Activated CD4-positive, alpha-beta memory T cell treated with anti-CD3 and anti-CD28 coated beads for 36 hours (primary cell): ENCODE measurements around the gene OXNAD1. TPM values are rescaled to one million over a fixed set of nuclear protein-coding genes. Genes with fewer than 3 reads are reported as not detected.

Experiments used
- CTCF ChIA-PET: fragments of 350-600 bp; sonication (Branson Sonifier 250); formaldehyde crosslinking; loops from one replicate; lab custom pipeline; 2021; ENCODE audit warnings: antibody characterized with exemption, inconsistent platforms; lab: Charles Lee
- POLR2A ChIA-PET: fragments of 350-600 bp; sonication (Branson Sonifier 250); formaldehyde crosslinking; loops from one replicate; lab custom pipeline; 2021; ENCODE audit warnings: antibody characterized with exemption; lab: Charles Lee
- DNase-seq: peaks from one replicate; pipeline ENCODE4 v3.0.0-alpha.2; 2020
- H3K27ac Mint-ChIP-seq: one replicate; pipeline ENCODE4 v1.8.0; 2021; ENCODE audit warnings: mixed read lengths
- H3K27me3 Mint-ChIP-seq: one replicate; pipeline ENCODE4 v1.8.0; 2021; ENCODE audit warnings: mixed read lengths
- H3K36me3 Mint-ChIP-seq: one replicate; pipeline ENCODE4 v1.8.0; 2021; ENCODE audit warnings: mixed read lengths
- H3K4me1 Mint-ChIP-seq: one replicate; pipeline ENCODE4 v1.8.0; 2021; ENCODE audit warnings: low read depth, mixed read lengths
- H3K4me3 Mint-ChIP-seq: one replicate; pipeline ENCODE4 v1.8.0; 2021; ENCODE audit warnings: mild to moderate bottlenecking, mixed read lengths
- H3K9me3 Mint-ChIP-seq: one replicate; pipeline ENCODE4 v1.8.0; 2021; ENCODE audit warnings: mixed read lengths
- intact Hi-C: fragments of 100-400 bp; cut with micrococcal nuclease; formaldehyde crosslinking; loops from one replicate; pipeline ENCODE4 v1.15.1; 2023
- total RNA-seq, 2 experiments: library from RNA; stranded (reverse); gene quantifications; one replicate each; pipeline ENCODE4 v1.2.3, GENCODE V29; 2021

OXNAD1 gene
- total RNA-seq, 2 experiments from 2014 or later, result 23.5 to 24.0 TPM

DNA sequence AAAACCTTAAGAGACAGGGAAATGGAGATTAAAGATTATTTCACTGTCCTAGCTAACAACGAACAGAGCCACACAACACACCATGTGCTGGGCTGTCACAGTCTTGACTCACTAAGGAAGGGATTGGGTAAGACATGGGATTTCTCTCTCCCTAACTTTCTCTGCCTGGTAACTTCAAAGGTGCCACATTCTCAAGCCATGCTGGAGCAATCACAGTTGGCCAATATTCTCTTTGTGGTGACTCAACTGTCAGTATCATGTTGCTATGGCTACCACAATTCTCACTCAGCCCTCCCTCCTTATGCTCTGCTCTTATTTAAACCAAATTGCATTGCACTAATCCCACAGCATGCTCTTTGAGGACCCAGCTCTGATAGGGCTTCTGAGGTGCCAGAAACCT lies 74.0 kb downstream of the OXNAD1 start:
- CTCF ChIA-PET, result interaction anchor here (0.6 to 3.2 kb wide), 4 partner anchors 19 to 74 kb away, joined by 3 to 13 read pairs (median 6); partner anchors contain the start of genes DPH3 and OXNAD1
- Mint-ChIP-seq H3K36me3 (peaks cover 39% of the 10 kb centered on the region), H3K27me3 (no peaks in the 10 kb centered on the region), H3K9me3 (no peaks in the 10 kb centered on the region), H3K4me3 (no peak overlapping the region), H3K27ac (no peak overlapping the region), H3K4me1 (peaks cover 67% of the 10 kb centered on the region)
- no peak for DNase-seq
- POLR2A ChIA-PET, result interaction anchor here (1.1 kb wide), 1 partner anchor 50 kb away, joined by 3 read pairs; no protein-coding TSS in a partner anchor
- intact Hi-C loops, result loop anchor here (1.0 to 5.0 kb wide), 3 partner anchors 20 to 213 kb away; no protein-coding TSS in a partner anchor

DNA sequence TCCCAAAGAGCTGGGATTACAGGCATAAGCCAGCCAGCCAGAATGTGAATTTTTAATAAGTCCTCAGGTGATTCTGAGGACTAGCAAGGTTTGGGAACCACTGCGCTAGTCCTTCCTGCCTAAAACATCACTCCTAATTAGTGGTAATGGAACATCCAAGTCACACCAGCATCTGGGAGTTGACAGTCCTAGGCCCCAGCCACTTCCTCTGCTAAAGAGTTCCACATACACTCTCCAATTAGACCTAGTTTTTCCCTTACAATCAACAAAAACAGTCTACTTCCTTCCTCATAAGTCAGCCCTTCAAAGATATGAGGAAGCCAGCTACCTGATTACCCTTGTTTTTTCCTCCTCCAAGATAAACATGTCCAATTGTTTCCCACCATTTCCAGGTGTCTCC lies 78.1 kb downstream of the OXNAD1 start:
- H3K27me3 Mint-ChIP-seq, result no peaks in the 10 kb centered on the region
- POLR2A ChIA-PET, result interaction anchor here (1.5 kb wide), 1 partner anchor 169 kb away, joined by 5 read pairs; no protein-coding TSS in a partner anchor
- CTCF ChIA-PET, result no interaction called here
- H3K27ac Mint-ChIP-seq, result no peak overlapping the region
- peaks cover 43% of the 10 kb centered on the region for H3K4me1 Mint-ChIP-seq
- intact Hi-C loops, result no loop called here
- peaks cover 44% of the 10 kb centered on the region for H3K36me3 Mint-ChIP-seq
- H3K4me3 Mint-ChIP-seq, result no peak overlapping the region
- no peaks in the 10 kb centered on the region for H3K9me3 Mint-ChIP-seq
- no peak for DNase-seq

DNA sequence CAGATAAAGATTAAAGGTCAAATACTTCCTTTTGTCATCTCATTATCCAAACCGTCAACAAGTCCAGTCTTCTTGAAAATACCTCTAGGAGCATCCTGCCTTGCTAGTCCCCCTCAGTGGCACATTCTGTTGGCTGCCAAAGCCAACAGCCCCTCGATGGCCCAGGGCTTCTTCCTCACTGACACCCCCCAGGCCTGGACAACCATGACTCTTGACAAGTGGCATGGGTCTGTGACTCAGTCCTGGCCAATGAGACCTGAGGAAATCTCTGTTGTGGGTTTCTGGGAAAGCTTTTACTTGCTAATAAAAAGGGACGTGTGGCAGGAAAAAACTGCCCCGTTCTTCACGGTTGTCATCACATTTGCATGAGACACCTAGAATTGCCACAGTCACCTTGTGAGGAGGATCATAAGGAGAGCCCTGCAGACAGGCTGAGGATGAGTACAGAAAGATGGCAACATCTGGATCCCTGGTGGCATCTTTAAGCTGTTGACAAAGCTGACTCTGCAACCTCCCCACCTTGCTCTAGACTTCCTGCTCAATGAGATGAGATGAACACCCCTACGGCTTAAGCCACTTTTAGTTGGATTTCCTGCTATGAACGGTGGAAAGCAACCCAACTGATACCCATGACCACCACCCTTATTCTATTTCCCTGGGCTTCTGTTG lies 81.5 kb downstream of the OXNAD1 start:
- no peak for DNase-seq
- CTCF ChIA-PET, result no interaction called here

DNA sequence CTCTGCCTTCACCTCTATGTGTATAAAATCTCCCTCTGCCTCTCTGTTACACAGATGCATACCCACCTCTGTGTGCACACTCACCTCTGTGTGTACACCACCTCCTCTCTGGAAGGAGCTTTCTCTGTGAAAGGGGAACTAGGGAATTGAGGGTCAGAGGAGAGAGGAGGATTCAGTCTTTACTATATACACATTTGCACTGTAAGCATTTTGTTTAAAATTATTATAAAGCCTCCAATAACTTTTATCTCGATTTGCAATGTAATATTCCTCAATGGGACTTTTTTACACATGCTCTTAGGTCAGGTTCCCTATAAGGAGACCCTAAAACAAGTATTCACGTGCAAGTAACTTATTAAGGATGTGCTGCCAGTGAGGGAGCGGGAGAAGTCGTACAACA lies 82.5 kb downstream of the OXNAD1 start:
- Mint-ChIP-seq H3K36me3 (peaks cover 56% of the 10 kb centered on the region), H3K4me1 (peaks cover 27% of the 10 kb centered on the region), H3K9me3 (no peaks in the 10 kb centered on the region), H3K27me3 (no peaks in the 10 kb centered on the region), H3K27ac (no peak overlapping the region), H3K4me3 (no peak overlapping the region)
- CTCF ChIA-PET, result no interaction called here
- no peak for DNase-seq
- intact Hi-C loops, result no loop called here
- POLR2A ChIA-PET, result no interaction called here

More for the DNA sequence above, 81.5 kb downstream of the OXNAD1 start:
- Mint-ChIP-seq H3K36me3 (peaks cover 56% of the 10 kb centered on the region), H3K27me3 (no peaks in the 10 kb centered on the region), H3K4me1 (peaks cover 27% of the 10 kb centered on the region), H3K27ac (peak overlapping the region; percentile 40), H3K9me3 (no peaks in the 10 kb centered on the region), H3K4me3 (no peak overlapping the region)
- intact Hi-C loops, result no loop called here
- POLR2A ChIA-PET, result no interaction called here

DNA sequence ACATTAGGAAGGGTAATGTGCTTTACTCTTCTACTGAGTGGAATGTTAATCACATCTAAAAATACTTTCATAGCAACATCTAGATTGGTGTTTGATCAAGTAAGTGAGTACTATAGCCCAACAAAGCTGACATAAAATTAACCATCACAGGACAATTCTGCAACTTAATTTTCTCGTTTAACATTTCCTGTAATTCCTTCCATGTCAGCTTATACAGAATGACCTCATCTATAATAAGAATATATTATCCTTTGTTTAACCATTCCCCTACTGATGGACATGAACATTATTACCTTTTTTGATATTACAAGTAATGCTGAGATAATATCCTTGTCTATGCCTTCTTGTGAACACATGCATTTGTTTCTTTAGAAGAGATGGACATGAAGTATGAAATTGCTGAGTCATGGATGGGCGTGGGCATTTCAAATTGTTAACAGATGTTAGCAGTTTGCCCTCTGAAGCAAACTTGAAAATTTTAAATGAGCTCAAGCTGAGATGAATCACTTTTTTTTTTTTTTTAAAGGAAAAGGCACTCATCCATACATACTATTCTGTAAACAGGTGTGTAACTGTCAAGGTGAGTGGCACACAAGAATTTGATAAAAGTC lies 85.1 kb downstream of the OXNAD1 start:
- Mint-ChIP-seq H3K27ac (peak overlapping the region; percentile 13), H3K4me3 (no peak overlapping the region), H3K36me3 (peaks cover 42% of the 10 kb centered on the region), H3K27me3 (no peaks in the 10 kb centered on the region), H3K9me3 (no peaks in the 10 kb centered on the region), H3K4me1 (peaks cover 13% of the 10 kb centered on the region)
- ChIA-PET POLR2A (no interaction called here), CTCF (no interaction called here)
- intact Hi-C loops, result no loop called here
- DNase-seq, result no peak

DNA sequence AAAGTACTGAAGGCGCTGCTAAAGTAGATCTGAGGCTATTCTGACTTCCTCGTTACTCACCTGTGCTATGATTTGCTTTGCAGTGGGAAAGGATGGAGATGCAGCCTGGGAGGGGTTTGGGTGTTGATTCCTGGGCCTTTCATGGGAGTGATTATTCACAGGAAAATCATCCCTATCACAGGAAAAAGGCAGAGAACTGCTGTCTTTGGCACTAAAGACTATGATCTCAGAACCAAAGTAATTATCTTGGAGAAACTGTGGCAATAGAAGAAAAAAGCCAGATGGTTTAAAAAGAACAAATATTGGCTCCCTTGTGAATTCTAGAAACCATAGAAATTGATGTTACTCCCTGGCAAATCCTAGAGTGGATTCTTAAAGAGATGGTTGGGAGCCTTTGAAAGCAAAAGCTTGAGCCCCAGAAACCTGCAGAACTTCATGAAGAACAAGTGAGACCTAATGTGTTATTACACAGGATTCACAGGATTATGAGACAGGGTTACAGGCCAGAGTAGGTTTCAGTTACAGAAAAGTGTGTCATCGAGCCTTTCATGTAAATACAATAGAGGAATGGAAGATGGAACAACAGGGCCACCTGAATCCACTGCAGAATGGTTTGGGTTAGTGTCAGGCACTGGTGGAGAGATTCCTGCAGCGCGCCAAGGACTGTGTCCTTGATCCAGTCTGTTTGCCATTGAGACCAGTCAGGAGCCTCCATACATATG lies 85.7 kb downstream of the OXNAD1 start:
- ChIA-PET CTCF (no interaction called here), POLR2A (no interaction called here)
- peak overlapping the region; percentile 40 for H3K27ac Mint-ChIP-seq

DNA sequence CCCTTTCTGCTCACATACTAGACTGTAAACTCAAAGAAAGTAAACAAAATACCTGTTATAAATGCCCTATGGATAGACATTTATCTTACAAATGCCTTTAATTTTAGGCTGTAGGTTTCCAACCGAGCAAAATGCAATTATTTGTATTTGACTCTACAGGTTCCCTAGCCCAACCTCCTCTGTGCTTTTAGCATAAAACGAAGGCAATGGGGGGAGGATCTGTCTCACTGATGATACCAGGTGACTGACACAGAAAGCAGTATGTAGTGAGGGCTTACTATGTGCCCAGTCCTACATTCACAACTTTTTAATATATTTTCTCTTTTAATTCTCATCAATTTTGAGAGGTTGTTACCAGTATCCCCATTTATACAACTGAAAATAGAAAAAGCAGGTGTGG lies 87.4 kb downstream of the OXNAD1 start:
- ChIA-PET POLR2A (no interaction called here), CTCF (interaction anchor here (1.0 to 1.3 kb wide), 2 partner anchors 33 to 62 kb away, joined by 3 to 5 read pairs; no protein-coding TSS in a partner anchor)
- no peaks in the 10 kb centered on the region for H3K9me3 Mint-ChIP-seq
- peaks cover 32% of the 10 kb centered on the region for H3K36me3 Mint-ChIP-seq
- H3K4me1 Mint-ChIP-seq, result peaks cover 16% of the 10 kb centered on the region
- intact Hi-C loops, result no loop called here
- no peaks in the 10 kb centered on the region for H3K27me3 Mint-ChIP-seq
- no peak for DNase-seq
- H3K27ac Mint-ChIP-seq, result no peak overlapping the region
- no peak overlapping the region for H3K4me3 Mint-ChIP-seq

More for the DNA sequence above, 85.7 kb downstream of the OXNAD1 start:
- Mint-ChIP-seq H3K9me3 (no peaks in the 10 kb centered on the region), H3K4me1 (peaks cover 13% of the 10 kb centered on the region), H3K27me3 (no peaks in the 10 kb centered on the region), H3K4me3 (no peak overlapping the region), H3K36me3 (peaks cover 39% of the 10 kb centered on the region)
- intact Hi-C loops, result no loop called here
- DNase-seq, result no peak

DNA sequence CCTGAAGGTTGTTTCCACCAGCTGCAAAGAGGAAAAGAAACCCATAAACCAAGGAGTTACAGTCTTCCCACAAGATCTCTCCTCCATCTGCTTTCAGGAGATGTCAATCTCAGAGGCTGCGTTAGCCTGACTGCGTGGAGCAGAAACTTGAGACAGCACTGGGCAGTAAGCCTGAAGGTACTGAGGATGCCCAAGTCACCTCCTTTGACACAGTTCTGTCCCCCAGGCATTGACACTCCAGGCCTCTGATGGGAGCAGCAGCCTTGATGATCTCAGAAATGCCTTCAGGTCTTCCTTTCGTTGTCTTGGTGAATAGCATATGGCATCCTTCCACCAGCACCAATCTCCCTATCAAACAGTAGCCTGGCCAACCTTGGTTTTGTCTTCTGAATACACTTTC lies 89.3 kb downstream of the OXNAD1 start:
- ChIA-PET POLR2A (no interaction called here), CTCF (no interaction called here)
- Mint-ChIP-seq H3K27me3 (no peaks in the 10 kb centered on the region), H3K36me3 (peaks cover 24% of the 10 kb centered on the region), H3K4me1 (peaks cover 24% of the 10 kb centered on the region), H3K4me3 (no peak overlapping the region), H3K27ac (peak overlapping the region; percentile 14), H3K9me3 (no peaks in the 10 kb centered on the region)
- DNase-seq, result no peak
- intact Hi-C loops, result no loop called here

Other genes starting within 250 kb of the OXNAD1 start
- not detected for gene GALNT15, start 90.5 kb upstream of the OXNAD1 start, total RNA-seq
- 10 to 100 TPM; 23.4 TPM for gene DPH3, start 269 bp upstream of the OXNAD1 start, total RNA-seq
- gene RFTN1, start 248.5 kb downstream of the OXNAD1 start, total RNA-seq, result 100 to 1,000 TPM; 104 to 106 TPM